ENCODE data around the gene HPF1. TPM values are rescaled to one million over a fixed set of nuclear protein-coding genes. Genes with fewer than 3 reads are reported as not detected.

HPF1 gene
- total RNA-seq, 1 donor: 20.6 TPM

- Histone ChIP-seq H3K9me3 (ENCODE audit: low read depth, low read length) (no peaks in the 10 kb centered on the region), H3K79me2 (ENCODE audit: insufficient read depth, low read length) (no peaks in the 10 kb centered on the region), H3K27ac (ENCODE audit: low read depth, low read length) (no peak overlapping the region), H4K20me1 (ENCODE audit: insufficient read depth, low read length) (no peaks in the 10 kb centered on the region), H3K36me3 (ENCODE audit: insufficient read depth, low read length) (no peaks in the 10 kb centered on the region), H3K4me2 (ENCODE audit: insufficient read depth, low read length) (no peak overlapping the region), H2AFZ (ENCODE audit: low read length) (no peak overlapping the region), H3K4me3 (ENCODE audit: insufficient read depth, low read length) (no peak overlapping the region), H3K4me1 (ENCODE audit: insufficient read depth, low read length) (peaks cover 3% of the 10 kb centered on the region), H3K27me3 (ENCODE audit: insufficient read depth, low read length) (peaks cover 6% of the 10 kb centered on the region)
- no peak for DNase-seq (ENCODE audit: insufficient read length, low spot score, missing footprints)
- no peak for TF ChIP-seq CTCF (IDR thresholded peaks at IDR 0.05; ENCODE audit: extremely low read depth, low read depth, low read length)
These were observed 12.7 kb upstream of the HPF1 start for GRCh38 chr4:169770416-169770815.

- DNase-seq (ENCODE audit: insufficient read length, low spot score, missing footprints): no peak
- no peak overlapping the region for H3K4me3 ChIP-seq (ENCODE audit: insufficient read depth, low read length)
These were observed 10.6 kb upstream of the HPF1 start for GRCh38 chr4:169768385-169768784.

GRCh38 chr4:169766741-169767140 lies 9.0 kb upstream of the HPF1 start:
- TF ChIP-seq CTCF (IDR thresholded peaks at IDR 0.05; ENCODE audit: extremely low read depth, low read depth, low read length): no peak

More at GRCh38 chr4:169768385-169768784, 10.6 kb upstream of the HPF1 start:
- Histone ChIP-seq H3K4me2 (ENCODE audit: insufficient read depth, low read length) (no peak overlapping the region), H3K9me3 (ENCODE audit: low read depth, low read length) (no peaks in the 10 kb centered on the region), H4K20me1 (ENCODE audit: insufficient read depth, low read length) (no peaks in the 10 kb centered on the region), H2AFZ (ENCODE audit: low read length) (no peak overlapping the region), H3K27ac (ENCODE audit: low read depth, low read length) (no peak overlapping the region), H3K4me1 (ENCODE audit: insufficient read depth, low read length) (peaks cover 3% of the 10 kb centered on the region), H3K79me2 (ENCODE audit: insufficient read depth, low read length) (no peaks in the 10 kb centered on the region), H3K36me3 (ENCODE audit: insufficient read depth, low read length) (no peaks in the 10 kb centered on the region), H3K27me3 (ENCODE audit: insufficient read depth, low read length) (no peaks in the 10 kb centered on the region)
- no peak for TF ChIP-seq CTCF (IDR thresholded peaks at IDR 0.05; ENCODE audit: extremely low read depth, low read depth, low read length)

DNA sequence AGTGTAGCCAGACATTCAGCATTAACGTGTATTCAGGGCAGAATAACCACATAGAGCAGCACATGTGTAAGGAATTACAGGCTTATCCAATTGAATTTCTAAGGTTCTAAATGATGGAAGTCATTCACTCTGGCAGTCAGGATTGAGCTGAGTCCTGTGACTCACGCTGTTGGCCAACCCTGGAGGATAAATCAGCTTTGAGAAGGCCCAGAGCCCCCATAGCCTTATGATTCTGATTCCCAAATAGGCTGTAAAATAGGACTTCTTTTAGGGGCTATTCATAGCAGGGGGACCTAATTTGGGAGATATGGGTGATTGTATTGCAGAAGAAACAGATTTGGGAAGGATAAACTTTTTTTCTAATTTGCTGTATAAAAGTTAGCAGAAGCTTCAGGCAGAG lies 8.1 kb upstream of the HPF1 start:
- TF ChIP-seq CTCF (IDR thresholded peaks at IDR 0.05; ENCODE audit: extremely low read depth, low read depth, low read length): no peak
- Histone ChIP-seq H3K27ac (ENCODE audit: low read depth, low read length) (no peak overlapping the region), H3K79me2 (ENCODE audit: insufficient read depth, low read length) (no peaks in the 10 kb centered on the region), H3K4me1 (ENCODE audit: insufficient read depth, low read length) (peaks cover under 1% of the 10 kb centered on the region), H3K27me3 (ENCODE audit: insufficient read depth, low read length) (no peaks in the 10 kb centered on the region), H3K4me2 (ENCODE audit: insufficient read depth, low read length) (no peak overlapping the region), H4K20me1 (ENCODE audit: insufficient read depth, low read length) (no peaks in the 10 kb centered on the region), H3K9me3 (ENCODE audit: low read depth, low read length) (no peaks in the 10 kb centered on the region), H2AFZ (ENCODE audit: low read length) (no peak overlapping the region), H3K36me3 (ENCODE audit: insufficient read depth, low read length) (no peaks in the 10 kb centered on the region), H3K4me3 (ENCODE audit: insufficient read depth, low read length) (no peak overlapping the region)
- DNase-seq (ENCODE audit: insufficient read length, low spot score, missing footprints): peak; percentile 88

More at GRCh38 chr4:169766741-169767140, 9.0 kb upstream of the HPF1 start:
- Histone ChIP-seq H3K36me3 (ENCODE audit: insufficient read depth, low read length) (no peaks in the 10 kb centered on the region), H3K9me3 (ENCODE audit: low read depth, low read length) (no peaks in the 10 kb centered on the region), H2AFZ (ENCODE audit: low read length) (no peak overlapping the region), H3K4me3 (ENCODE audit: insufficient read depth, low read length) (no peak overlapping the region), H3K79me2 (ENCODE audit: insufficient read depth, low read length) (no peaks in the 10 kb centered on the region), H3K27ac (ENCODE audit: low read depth, low read length) (no peak overlapping the region), H3K4me2 (ENCODE audit: insufficient read depth, low read length) (no peak overlapping the region), H3K27me3 (ENCODE audit: insufficient read depth, low read length) (no peaks in the 10 kb centered on the region), H3K4me1 (ENCODE audit: insufficient read depth, low read length) (peaks cover 3% of the 10 kb centered on the region), H4K20me1 (ENCODE audit: insufficient read depth, low read length) (no peaks in the 10 kb centered on the region)
- DNase-seq (ENCODE audit: insufficient read length, low spot score, missing footprints): no peak

Data from osteoblast (primary cell).